Uterus (tissue), 4 donors: ENCODE data around the gene DKKL1. TPM values are rescaled to one million over a fixed set of nuclear protein-coding genes. Genes with fewer than 3 reads are reported as not detected.
A peak's percentile ranks its signal among the peaks of the same experiment; 100 is the strongest.

Source experiments
- DNase-seq, 2 donors: peaks; one replicate each; pipeline ENCODE4 v3.0.0-alpha.2; 2019 to 2020
- H3K27ac ChIP-seq, 2 donors: fragments of 200-600 bp; sonication (generic); 1 replicate in 1 of 2; 2 replicates in 1 of 2; pipeline ENCODE4 v1.5.1; 2016 to 2018
- H3K27me3 ChIP-seq, 2 donors: fragments of 200-600 bp; sonication (generic); one replicate each; pipeline ENCODE4 v1.5.1; 2018 to 2019; ENCODE audit warnings: control low read depth in 1 of 2
- H3K36me3 ChIP-seq, 2 donors: fragments of 200-600 bp; sonication (generic); one replicate each; pipeline ENCODE4 v1.5.1; 2019; ENCODE audit warnings: control low read depth in 1 of 2
- H3K4me1 ChIP-seq, 2 donors: fragments of 200-600 bp; sonication (generic); one replicate each; pipeline ENCODE4 v1.5.1; 2018 to 2019; ENCODE audit warnings: control low read depth in 1 of 2
- H3K4me3 ChIP-seq, 2 donors: fragments of 200-600 bp; sonication (generic); 1 replicate in 1 of 2; 2 replicates in 1 of 2; pipeline ENCODE4 v1.5.1; 2018 to 2019; ENCODE audit warnings: mild to moderate bottlenecking in 1 of 2
- H3K9me3 ChIP-seq, 2 donors: fragments of 200-600 bp; sonication (generic); one replicate each; pipeline ENCODE4 v1.5.1; 2019; ENCODE audit warnings: control low read depth in 1 of 2
- CTCF ChIP-seq, 4 experiments: fragments of 200-600 bp in 2 of 4; fragments of 450-650 bp in 2 of 4; sonication (generic) in 2 of 4; IDR thresholded peaks; one replicate each; pipeline ENCODE4 v1.5.1; 2016 to 2019; ENCODE audit warnings: antibody characterized with exemption in 4 of 4, mild to moderate bottlenecking in 2 of 4, moderate library complexity in 1 of 4
- POLR2A ChIP-seq, 2 donors: fragments of 450-650 bp; IDR thresholded peaks; one replicate each; pipeline ENCODE4 v1.6.1; 2016; ENCODE audit warnings: antibody characterized with exemption in 2 of 2, mild to moderate bottlenecking in 1 of 2, moderate library complexity in 1 of 2
- intact Hi-C: fragments of 100-400 bp; cut with DNase I; formaldehyde crosslinking; loops from one replicate; pipeline ENCODE4 v1.15.1; 2023; ENCODE audit warnings: low total_unique reads
- total RNA-seq, 4 donors: library from RNA; depleted of rRNA in 3 of 4; stranded (reverse); fragments of >200 nt in 3 of 4; gene quantifications; one replicate each; pipeline versions ENCODE4 v1.1.0 to v1.2.4, GENCODE V29; 2014 to 2023
- donor health status: DM: yes; HTN: yes; CAD: no.

The DKKL1 gene
- total RNA-seq, 4 donors from 2014 or later: 1.3 TPM; not detected in 3

- Histone ChIP-seq H3K27ac (no peak overlapping the region), H3K4me3 (no peak overlapping the region), H3K27me3 (peaks cover 31 to 56% of the 10 kb centered on the region in 2 donors), H3K36me3 (no peaks in the 10 kb centered on the region), H3K4me1 (peaks cover 0 to 17% of the 10 kb centered on the region in 2 donors), H3K9me3 (no peaks in the 10 kb centered on the region)
- DNase-seq: peak in 1 of 2 donors; percentile 52
- intact Hi-C loops: no loop called here
- TF ChIP-seq POLR2A (IDR thresholded peaks at IDR 0.05): no peak
- no peak for TF ChIP-seq CTCF (IDR thresholded peaks at IDR 0.05)
These were observed 57.6 kb downstream of the DKKL1 start for GRCh38 chr19:49421039-49421877.

DNA sequence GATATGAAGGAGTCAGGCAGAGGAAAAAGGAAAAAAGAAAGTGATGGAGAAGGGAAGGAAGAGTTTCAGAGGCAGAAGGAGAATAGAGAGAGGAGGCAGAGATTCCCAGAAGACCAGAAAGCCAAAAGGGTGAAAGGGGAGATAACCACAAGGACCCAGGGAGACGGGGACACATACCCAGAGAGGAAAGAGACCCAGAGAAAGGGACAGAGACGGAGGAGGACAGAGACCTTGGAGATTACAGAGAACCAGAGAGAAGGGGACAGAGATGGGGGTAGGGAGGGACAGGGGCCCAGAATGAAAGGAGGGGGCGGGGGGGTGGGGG is 58.2 kb downstream of the DKKL1 start:
- Histone ChIP-seq H3K36me3 (no peaks in the 10 kb centered on the region), H3K9me3 (no peaks in the 10 kb centered on the region), H3K4me3 (no peak overlapping the region), H3K27ac (no peak overlapping the region), H3K4me1 (peaks cover 0 to 17% of the 10 kb centered on the region in 2 donors), H3K27me3 (peaks cover 31 to 62% of the 10 kb centered on the region in 2 donors)
- no peak for DNase-seq
- intact Hi-C loops: no loop called here
- no peak for TF ChIP-seq POLR2A (IDR thresholded peaks at IDR 0.05)
- no peak for TF ChIP-seq CTCF (IDR thresholded peaks at IDR 0.05)

DNA sequence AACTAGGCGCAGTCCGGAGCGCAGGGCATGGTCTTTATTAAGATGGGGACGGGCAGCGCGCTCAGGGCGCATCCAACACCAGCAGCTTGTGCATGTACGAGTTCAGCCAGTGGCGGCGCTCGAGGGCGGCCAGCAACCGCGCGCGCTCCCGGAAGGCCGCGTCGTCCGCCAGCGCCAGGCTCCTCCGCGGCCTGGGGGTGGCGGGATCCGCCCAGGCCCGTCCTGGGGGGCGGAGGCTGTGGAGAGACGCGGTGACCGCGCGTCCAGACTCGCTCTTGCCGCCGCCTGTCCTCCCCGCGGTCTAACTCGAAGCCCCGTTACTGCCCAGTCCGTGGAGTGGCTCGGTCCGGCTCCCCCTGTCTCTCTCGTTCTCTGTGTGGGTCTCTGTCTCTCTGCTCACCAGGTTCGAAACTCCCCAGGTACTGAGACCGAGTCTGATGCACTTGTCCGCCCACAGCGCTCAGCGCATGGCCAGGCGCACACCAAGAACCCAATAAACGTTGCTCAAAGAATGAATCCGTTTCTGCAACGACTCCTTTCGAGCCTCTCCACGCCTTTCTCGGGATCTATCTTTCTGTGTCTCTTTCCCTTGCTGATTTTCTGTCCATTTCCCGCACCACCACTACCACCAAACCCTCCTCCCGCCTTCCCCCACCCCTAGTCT is 58.9 kb downstream of the DKKL1 start:
- Histone ChIP-seq H3K4me1 (peaks cover 0 to 17% of the 10 kb centered on the region in 2 donors), H3K9me3 (no peaks in the 10 kb centered on the region), H3K4me3 (no peak overlapping the region), H3K27me3 (peaks cover 33 to 69% of the 10 kb centered on the region in 2 donors), H3K27ac (no peak overlapping the region), H3K36me3 (no peaks in the 10 kb centered on the region)
- intact Hi-C loops: no loop called here
- DNase-seq: no peak
- no peak for TF ChIP-seq POLR2A (IDR thresholded peaks at IDR 0.05)
- no peak for TF ChIP-seq CTCF (IDR thresholded peaks at IDR 0.05)

DNA sequence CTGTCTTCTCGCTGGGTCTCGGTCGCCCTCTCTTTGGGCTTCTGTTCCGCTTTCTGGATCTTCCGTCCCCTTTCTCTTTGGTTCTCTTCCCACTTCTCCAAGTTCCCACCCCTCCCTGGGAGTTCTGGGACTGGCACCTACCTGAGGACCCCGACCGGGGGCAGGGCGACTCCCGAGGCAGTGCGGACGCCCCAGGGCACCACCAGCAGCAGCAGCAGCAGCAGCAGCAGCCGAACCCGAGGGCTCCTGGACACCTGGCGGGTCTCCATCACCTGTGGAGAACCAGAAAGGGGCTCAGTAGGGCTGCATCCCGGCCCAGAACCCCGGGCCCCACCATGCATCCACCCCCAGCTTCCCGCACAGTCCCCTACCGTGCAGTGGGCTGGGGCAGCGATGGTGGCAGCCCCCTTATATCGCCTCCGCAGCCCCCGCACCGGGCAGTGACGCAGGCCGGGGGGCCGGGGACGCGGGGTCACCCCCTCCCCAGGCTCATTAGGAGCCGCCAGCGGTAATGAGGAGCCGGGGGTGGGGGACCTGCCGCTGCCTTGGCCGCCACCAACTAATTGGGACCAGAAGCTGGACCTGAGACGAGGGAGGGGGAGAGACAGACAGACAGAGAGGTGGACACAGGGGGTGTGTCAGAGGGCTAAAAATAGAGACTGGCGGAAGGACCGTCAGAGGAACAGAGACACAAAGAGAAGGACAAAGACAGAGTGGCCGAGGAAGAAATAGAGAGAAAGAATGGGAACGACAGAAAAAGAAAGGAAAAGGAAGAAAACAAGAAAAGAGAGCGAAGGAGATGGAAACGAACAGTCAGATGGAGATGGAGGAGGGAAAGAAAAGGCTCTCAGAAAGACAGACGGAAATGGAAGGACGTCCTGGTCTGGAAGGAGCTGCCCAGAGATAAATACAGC is 59.7 kb downstream of the DKKL1 start, which contains the start of gene PTH2:
TSS of gene PTH2 (minus strand) at position 371 of the 914 bp plus-strand sequence. CDS start at position 269, 102 bp downstream.
- peaks cover 41 to 72% of the 10 kb centered on the region in 2 donors for H3K27me3 ChIP-seq

More for the DNA sequence above, 59.7 kb downstream of the DKKL1 start, which contains the start of gene PTH2:
- intact Hi-C loops: no loop called here
- no peaks in the 10 kb centered on the region for H3K9me3 ChIP-seq
- no peak for TF ChIP-seq POLR2A (IDR thresholded peaks at IDR 0.05)
- TF ChIP-seq CTCF (IDR thresholded peaks at IDR 0.05): no peak
- no peak within 1 kb of the TSS for H3K4me3 ChIP-seq
- peaks cover 0 to 17% of the 10 kb centered on the region in 2 donors for H3K4me1 ChIP-seq
- no peak for DNase-seq
- no peak within 1 kb of the TSS for H3K27ac ChIP-seq
- H3K36me3 ChIP-seq: no peaks in the 10 kb centered on the region
